Endothelial cell of umbilical vein (primary cell): ENCODE measurements around the gene ZMIZ1. TPM values are rescaled to one million over a fixed set of nuclear protein-coding genes. Genes with fewer than 3 reads are reported as not detected.

Experiments used
- BruUV-seq: library from RNA; stranded (reverse); fragments of 400-500 nt; replicated peaks from 2 replicates; lab custom pipeline; 2021; lab: Mats Ljungman, UMichigan
- CTCF ChIA-PET: fragments of 300-600, 350-600 bp; sonication (Branson Sonifier 250); formaldehyde crosslinking; loops from one replicate; lab custom pipeline; 2021; ENCODE audit warnings: antibody characterized with exemption, inconsistent platforms; lab: Charles Lee
- POLR2A ChIA-PET: fragments of 300-600, 350-600 bp; sonication (Branson Sonifier 250); formaldehyde crosslinking; loops from one replicate; lab custom pipeline; 2021; ENCODE audit warnings: antibody characterized with exemption, inconsistent platforms; lab: Charles Lee
- DNase-seq: peaks from one replicate; pipeline ENCODE4 v3.0.0-alpha.2; 2011; ENCODE audit warnings: low read depth, low spot score
- FAIRE-seq: peaks from 2 replicates; lab custom pipeline; 2011; peaks lifted over from hg19 to GRCh38; lab: Jason Lieb, UNC
- H2AFZ ChIP-seq: 2 replicates; pipeline ENCODE4 v1.6.0; 2012; ENCODE audit warnings: low read depth, low read length, control low read depth, inconsistent platforms
- H3K27ac ChIP-seq: 2 replicates; pipeline ENCODE4 v1.5.1; 2011; ENCODE audit warnings: low read depth, mild to moderate bottlenecking, control low read depth, low read length, moderate library complexity; ENCODE audit not compliant: insufficient read depth
- H3K27me3 ChIP-seq, 2 experiments: 2 replicates each; pipeline versions ENCODE4 v1.6.0 to v1.6.1; 2011; ENCODE audit warnings: low read length in 2 of 2, mixed read lengths in 1 of 2; ENCODE audit not compliant: control insufficient read depth in 2 of 2, insufficient read depth in 2 of 2
- H3K36me3 ChIP-seq, 2 experiments: 2 replicates in 1 of 2; 3 replicates in 1 of 2; pipeline ENCODE4 v1.5.1; 2011; ENCODE audit warnings: low read length in 2 of 2, mild to moderate bottlenecking in 1 of 2, moderate library complexity in 1 of 2; ENCODE audit not compliant: control insufficient read depth in 2 of 2, insufficient read depth in 2 of 2; ENCODE audit errors: extremely low read depth in 1 of 2
- H3K4me1 ChIP-seq: 3 replicates; pipeline ENCODE4 v1.5.1; 2011; ENCODE audit warnings: mild to moderate bottlenecking, low read length; ENCODE audit not compliant: control insufficient read depth, insufficient read depth; ENCODE audit errors: extremely low read depth
- H3K4me2 ChIP-seq: 2 replicates; pipeline ENCODE4 v1.6.1; 2011; ENCODE audit warnings: low read length, control low read depth, mixed read lengths; ENCODE audit not compliant: insufficient read depth
- H3K4me3 ChIP-seq, 3 experiments: fragments of 200-600 bp in 1 of 3; sonication (generic), shearing (Covaris generic) in 1 of 3; replicated peaks in 1 of 3; 2 replicates each; pipeline ENCODE4 v1.5.1; 2011 to 2016; ENCODE audit warnings: control low read depth in 3 of 3, low read length in 3 of 3, mild to moderate bottlenecking in 2 of 3, inconsistent platforms in 1 of 3, low read depth in 1 of 3, moderate library complexity in 1 of 3; ENCODE audit not compliant: insufficient read depth in 1 of 3
- H3K79me2 ChIP-seq: 2 replicates; pipeline ENCODE4 v1.6.0; 2012; ENCODE audit warnings: low read length, inconsistent platforms; ENCODE audit not compliant: control insufficient read depth, insufficient read depth
- H3K9ac ChIP-seq: replicated peaks from 2 replicates; pipeline ENCODE3; 2011; ENCODE audit warnings: low read length, control low read depth; ENCODE audit not compliant: insufficient read depth; ENCODE audit errors: extremely low read depth
- H3K9me1 ChIP-seq: replicated peaks from 3 replicates; pipeline ENCODE4 v1.6.0; 2011; ENCODE audit warnings: mild to moderate bottlenecking, low read length; ENCODE audit not compliant: control insufficient read depth, insufficient read depth; ENCODE audit errors: extremely low read depth
- H3K9me3 ChIP-seq: replicated peaks from 2 replicates; pipeline ENCODE4 v1.5.1; 2012; ENCODE audit warnings: low read length, inconsistent platforms; ENCODE audit not compliant: control insufficient read depth, insufficient read depth
- H4K20me1 ChIP-seq: replicated peaks from 2 replicates; pipeline ENCODE3; 2011; ENCODE audit warnings: mild to moderate bottlenecking, low read length; ENCODE audit not compliant: control insufficient read depth, insufficient read depth; ENCODE audit errors: extremely low read depth
- CTCF ChIP-seq, 2 donors: IDR thresholded peaks; 1 replicate in 1 of 2; 2 replicates in 1 of 2; pipeline ENCODE4 v1.5.1; 2011; ENCODE audit warnings: low read length in 2 of 2, mild to moderate bottlenecking in 2 of 2, moderate library complexity in 2 of 2, control low read depth in 1 of 2, inconsistent platforms in 1 of 2, low read depth in 1 of 2; ENCODE audit not compliant: insufficient read depth in 1 of 2; ENCODE audit errors: extremely low read depth in 1 of 2
- EZH2 ChIP-seq: IDR thresholded peaks from 2 replicates; pipeline ENCODE4 v1.6.1; 2012; ENCODE audit warnings: borderline replicate concordance, low read depth, mild to moderate bottlenecking, moderate library complexity, low read length, inconsistent platforms; ENCODE audit not compliant: severe bottlenecking
- JUN ChIP-seq: IDR thresholded peaks from 2 replicates; pipeline ENCODE4 v1.6.1; 2011; ENCODE audit warnings: borderline replicate concordance, low read depth; ENCODE audit not compliant: insufficient read length, insufficient read depth
- MYC ChIP-seq: IDR thresholded peaks from one replicate; pipeline ENCODE4 v1.6.1; 2011; ENCODE audit warnings: mild to moderate bottlenecking, low read depth, low read length
- POLR2A ChIP-seq: IDR thresholded peaks from 2 replicates; pipeline ENCODE4 v1.6.1; 2012; ENCODE audit warnings: low read depth, mild to moderate bottlenecking, control low read depth, low read length
- POLR2AphosphoS5 ChIP-seq: IDR thresholded peaks from 2 replicates; pipeline ENCODE4 v1.6.1; 2012; ENCODE audit warnings: low read depth, mild to moderate bottlenecking, control low read depth, low read length, moderate library complexity; ENCODE audit not compliant: insufficient read depth
- dilution Hi-C: fragments of 300-500 bp; cut with MboI; formaldehyde crosslinking; loops from one replicate; pipeline ENCODE4 v1.15.0; 2019; ENCODE audit warnings: low sequenced_read_pairs; ENCODE audit not compliant: extremely low pct_ligation_motif_present
- intact Hi-C: fragments of 100-400 bp; cut with micrococcal nuclease; formaldehyde crosslinking; loops from one replicate; pipeline ENCODE4 v1.10.0; 2022
- polyA plus RNA-seq, 4 experiments: library from polyadenylated mRNA; depleted of rRNA in 3 of 4; stranded (reverse) in 3 of 4; unstranded in 1 of 4; fragments of >200 nt; gene quantifications; 2 replicates each; pipeline versions ENCODE4 v1.2.1 to v1.2.3, GENCODE V29; 2011 to 2012; ENCODE audit warnings: missing spikeins in 1 of 4
- total RNA-seq: library from RNA; stranded (reverse); gene quantifications from 2 replicates; pipeline ENCODE4 v1.2.3, GENCODE V29; 2021

ZMIZ1 gene
- total and polyA plus RNA-seq, 2 donors (not counting 3 experiments of a cell fraction or from before 2014, with no cell fraction given): 12.5 to 46.7 TPM

GRCh38 chr10:79220307-79220706 lies 151.5 kb downstream of the ZMIZ1 start:
- ChIA-PET POLR2A (no interaction called here), CTCF (interaction anchor here (1.7 kb wide), 1 partner anchor 1173 kb away, joined by 4 read pairs; no protein-coding TSS in a partner anchor)
- H3K9me1 ChIP-seq: no peaks in the 10 kb centered on the region
- intact Hi-C loops: no loop called here
- H4K20me1 ChIP-seq: no peaks in the 10 kb centered on the region
- H3K79me2 ChIP-seq: no peaks in the 10 kb centered on the region
- H3K9me3 ChIP-seq: no peaks in the 10 kb centered on the region
- peaks cover 20% of the 10 kb centered on the region for H3K4me1 ChIP-seq
- H3K27me3 ChIP-seq: no peaks in the 10 kb centered on the region
- no peak overlapping the region for H3K4me2 ChIP-seq
- TF ChIP-seq JUN (no peak), MYC (no peak), POLR2AphosphoS5 (no peak), CTCF (IDR thresholded peaks at IDR 0.05; ENCODE audit: extremely low read depth in 1 of 2, insufficient read depth in 1 of 2, low read depth in 1 of 2, low read length in 2 of 2) (no peak), EZH2 (no peak), POLR2A (no peak)
- BruUV-seq: no TSS peak
- peaks cover 0 to 25% of the 10 kb centered on the region in 2 experiments for H3K36me3 ChIP-seq
- H3K4me3 ChIP-seq: no peak overlapping the region
- H3K9ac ChIP-seq: no peak overlapping the region
- no peak overlapping the region for H3K27ac ChIP-seq
- no peak for FAIRE-seq
- dilution Hi-C loops: no loop called here
- no peak for DNase-seq
- H2AFZ ChIP-seq: no peak overlapping the region
